HG03432 (cell line): Measurements from ENCODE around the gene GDF11.
A peak's percentile ranks its signal among the peaks of the same experiment; 100 is the strongest.

Experiments used
- ATAC-seq: cut with Tn5 transposase; IDR thresholded peaks from one replicate; pipeline ENCODE4 v1.9.1; 2021; ENCODE audit warnings: mild to moderate bottlenecking, moderate library complexity; ENCODE audit not compliant: unreplicated experiment

GDF11 gene

DNA sequence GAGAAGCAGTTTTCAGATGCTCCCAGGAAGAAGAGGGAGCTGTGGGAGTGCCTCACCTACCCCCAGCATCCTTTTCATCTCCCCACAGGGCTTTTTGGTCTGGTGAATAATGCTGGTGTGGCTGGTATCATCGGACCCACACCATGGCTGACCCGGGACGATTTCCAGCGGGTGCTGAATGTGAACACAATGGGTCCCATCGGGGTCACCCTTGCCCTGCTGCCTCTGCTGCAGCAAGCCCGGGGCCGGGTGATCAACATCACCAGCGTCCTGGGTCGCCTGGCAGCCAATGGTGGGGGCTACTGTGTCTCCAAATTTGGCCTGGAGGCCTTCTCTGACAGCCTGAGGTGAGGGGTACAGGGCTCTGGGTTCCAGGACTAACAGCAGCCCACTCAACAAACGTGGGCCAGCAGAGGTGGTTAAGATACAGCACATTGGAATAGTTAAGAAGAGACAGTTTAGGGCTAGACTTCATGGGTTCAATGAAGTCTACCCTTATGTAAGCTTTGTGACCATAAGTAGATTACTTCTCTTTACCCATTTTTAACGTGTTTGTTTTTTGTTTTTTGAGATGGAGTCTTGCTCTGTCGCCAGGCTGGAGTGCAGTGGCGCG lies 21.2 kb upstream of the GDF11 start:
- ATAC-seq: no peak

DNA sequence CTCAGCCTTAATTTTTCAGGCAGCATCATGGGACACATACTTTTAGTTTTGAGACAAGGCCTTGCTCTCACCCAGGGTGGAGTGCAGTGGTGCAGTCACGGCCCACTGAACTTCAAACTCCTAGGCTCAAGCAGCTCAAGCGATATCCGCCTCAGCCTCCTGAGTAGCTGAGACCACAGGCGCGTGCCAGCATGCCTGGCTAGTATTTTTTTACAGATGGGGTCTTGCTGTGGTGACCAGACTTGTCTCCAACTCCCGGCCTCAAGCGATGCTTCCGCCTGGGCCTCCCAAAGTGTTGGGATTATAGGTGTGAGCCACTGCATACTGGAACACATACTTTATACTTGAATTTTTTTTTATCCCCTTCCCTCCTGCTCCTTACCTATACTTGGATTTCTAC lies 20.0 kb upstream of the GDF11 start:
- no peak for ATAC-seq

DNA sequence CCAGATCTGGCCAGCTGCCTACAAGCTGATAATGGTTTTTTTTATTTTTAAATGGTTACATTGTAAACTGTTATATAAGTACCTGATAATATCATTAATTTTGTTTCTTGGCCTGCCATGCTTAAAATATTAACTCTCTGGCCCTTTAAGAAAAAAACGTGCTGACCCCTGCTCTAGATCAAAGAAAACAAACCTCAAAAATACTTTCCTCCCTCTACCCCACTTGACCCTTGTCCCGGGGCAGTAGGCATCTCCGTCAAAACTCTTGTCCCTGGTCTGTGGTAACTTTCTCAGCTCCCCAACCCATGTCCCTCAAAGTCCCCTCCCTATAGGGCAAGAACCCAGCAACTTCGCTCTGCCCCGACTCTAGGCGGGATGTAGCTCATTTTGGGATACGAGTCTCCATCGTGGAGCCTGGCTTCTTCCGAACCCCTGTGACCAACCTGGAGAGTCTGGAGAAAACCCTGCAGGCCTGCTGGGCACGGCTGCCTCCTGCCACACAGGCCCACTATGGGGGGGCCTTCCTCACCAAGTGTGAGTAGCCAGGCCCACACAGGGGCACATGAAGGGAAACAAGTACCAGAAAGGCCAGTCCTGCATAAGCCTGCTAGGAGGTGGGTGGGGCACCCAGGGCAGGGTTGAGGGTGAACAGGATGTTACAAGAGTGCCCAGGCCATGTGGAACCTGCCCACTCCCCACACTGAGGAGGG lies 19.3 kb upstream of the GDF11 start:
- ATAC-seq: no peak

GRCh38 chr12:55724226-55724939 lies 18.5 kb upstream of the GDF11 start:
- ATAC-seq: no peak

DNA sequence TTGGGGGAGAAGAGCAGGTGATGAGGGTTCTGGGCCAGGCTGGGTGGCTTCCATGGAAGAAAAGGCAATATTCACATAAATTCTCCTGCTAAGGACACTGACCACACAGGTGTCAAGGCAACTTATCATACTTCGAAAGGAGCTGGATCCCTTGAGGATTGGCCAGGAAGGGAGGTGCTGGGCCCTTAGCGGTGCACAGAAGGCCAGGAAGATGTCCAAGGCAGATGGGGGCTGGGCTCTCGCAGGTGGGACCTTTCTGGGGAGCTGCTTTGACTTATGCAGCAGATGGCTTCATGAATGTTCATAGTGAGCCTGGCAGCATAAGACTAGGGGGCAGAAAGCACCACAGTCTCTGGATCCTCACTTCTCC lies 18.0 kb upstream of the GDF11 start:
- no peak for ATAC-seq

GRCh38 chr12:55725556-55725955 lies 17.4 kb upstream of the GDF11 start:
- ATAC-seq: no peak

DNA sequence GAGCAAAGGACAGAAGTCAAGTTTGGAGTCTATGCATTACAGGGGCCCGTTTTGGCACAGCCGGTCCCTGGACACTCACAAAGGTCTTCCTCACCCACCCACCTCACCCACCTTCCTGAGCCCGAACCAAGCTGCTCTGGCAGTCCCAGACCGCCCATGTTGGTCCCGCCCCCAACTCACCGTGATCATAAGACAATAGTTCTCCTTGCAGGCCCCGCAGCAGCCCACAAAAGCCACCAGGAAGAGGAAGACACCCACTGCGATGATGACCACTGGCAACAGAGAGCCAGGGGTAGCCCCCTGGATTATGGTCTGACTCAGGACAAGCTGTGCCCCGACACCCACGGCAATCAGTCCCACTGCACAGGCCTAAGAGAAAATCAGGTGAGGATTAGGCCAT lies 16.0 kb upstream of the GDF11 start:
- ATAC-seq: no peak

- ATAC-seq: no peak
Observed at GRCh38 chr12:55727643-55728185, 15.2 kb upstream of the GDF11 start.

DNA sequence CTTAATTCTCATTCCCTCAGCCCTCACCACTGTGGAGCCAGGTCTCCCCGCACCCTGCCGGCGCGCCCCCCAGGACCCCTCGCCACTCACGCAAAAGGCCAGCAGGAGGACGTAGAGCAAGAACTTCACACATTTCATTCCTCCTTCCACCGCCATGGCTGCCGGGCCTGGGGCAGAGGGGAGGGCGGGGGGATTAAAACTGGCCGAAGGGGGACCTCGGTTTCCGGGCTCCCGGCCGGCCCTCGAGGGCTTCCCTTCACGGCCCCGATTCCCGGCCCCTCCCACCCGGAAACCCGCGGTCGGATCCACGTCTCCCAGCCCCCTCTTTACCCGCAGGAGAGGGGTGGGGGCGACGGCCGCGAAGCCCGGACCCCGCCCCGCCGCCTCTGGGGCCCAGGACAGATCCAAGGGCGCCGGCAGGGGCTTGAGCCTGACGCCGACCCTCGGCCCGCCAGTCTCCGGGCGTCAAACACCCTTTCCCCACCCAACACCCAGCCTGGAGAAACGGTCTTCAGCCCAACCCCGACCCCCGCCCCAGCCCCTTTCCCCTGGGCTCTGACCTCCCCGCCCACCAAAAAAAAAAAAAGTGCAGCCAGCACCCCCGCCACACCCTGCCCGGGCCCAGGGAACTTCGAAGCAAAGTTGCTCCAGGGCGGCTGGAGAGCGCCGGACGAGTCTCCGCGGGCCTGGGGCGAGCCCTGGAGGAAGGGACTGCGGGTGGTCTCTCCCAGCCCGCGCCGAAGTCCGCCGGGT lies 14.6 kb upstream of the GDF11 start:
- ATAC-seq: peak; percentile 21

DNA sequence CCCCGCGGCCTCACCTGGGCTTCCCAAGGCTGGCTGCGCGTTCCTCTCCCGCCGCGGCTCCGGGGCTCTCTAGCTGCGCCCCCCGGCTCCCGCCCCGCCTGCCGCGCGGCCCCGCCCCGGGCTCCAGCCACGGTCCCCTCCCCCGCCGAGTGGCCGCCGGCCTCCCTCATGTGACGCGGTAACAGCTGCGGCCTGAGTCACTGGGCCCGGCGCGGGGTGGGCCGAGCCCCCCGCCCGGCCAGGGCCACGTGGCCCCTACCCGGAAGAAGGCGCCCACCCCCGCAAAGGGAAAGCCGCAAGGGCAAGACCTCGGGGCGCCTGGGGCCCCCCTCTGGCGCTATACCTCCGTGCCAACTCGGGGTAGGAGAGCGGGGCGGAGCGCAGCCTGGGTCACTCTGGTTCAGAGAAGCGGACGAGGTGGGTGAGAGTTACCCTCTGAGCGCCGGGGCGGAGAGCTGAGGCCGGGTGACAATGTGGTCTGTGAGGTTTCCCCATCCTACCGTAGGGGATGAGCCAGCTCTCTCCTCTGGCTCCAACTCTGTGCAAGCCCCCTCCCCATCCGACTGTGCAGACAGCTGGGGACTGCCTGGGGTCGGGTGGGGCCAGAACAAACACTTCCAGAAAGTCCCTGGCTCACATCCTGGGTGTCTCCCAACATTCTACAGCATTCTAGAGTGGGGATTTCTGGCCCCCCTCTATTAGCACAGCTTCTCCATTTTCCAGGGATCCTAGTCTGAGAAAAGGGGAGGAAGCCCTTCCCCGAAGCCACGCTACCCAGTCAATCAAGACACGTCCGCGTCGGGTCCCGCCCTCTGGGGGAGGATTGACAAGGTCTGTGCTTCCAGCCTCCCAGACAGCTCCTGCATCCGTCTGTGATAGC lies 13.7 kb upstream of the GDF11 start, which contains the start of gene CD63:
CD63 (minus strand) TSS at position 71 of the 880 bp plus-strand sequence. CDS start 668 bp downstream, outside the sequence.
- ATAC-seq: peak; percentile 73

DNA sequence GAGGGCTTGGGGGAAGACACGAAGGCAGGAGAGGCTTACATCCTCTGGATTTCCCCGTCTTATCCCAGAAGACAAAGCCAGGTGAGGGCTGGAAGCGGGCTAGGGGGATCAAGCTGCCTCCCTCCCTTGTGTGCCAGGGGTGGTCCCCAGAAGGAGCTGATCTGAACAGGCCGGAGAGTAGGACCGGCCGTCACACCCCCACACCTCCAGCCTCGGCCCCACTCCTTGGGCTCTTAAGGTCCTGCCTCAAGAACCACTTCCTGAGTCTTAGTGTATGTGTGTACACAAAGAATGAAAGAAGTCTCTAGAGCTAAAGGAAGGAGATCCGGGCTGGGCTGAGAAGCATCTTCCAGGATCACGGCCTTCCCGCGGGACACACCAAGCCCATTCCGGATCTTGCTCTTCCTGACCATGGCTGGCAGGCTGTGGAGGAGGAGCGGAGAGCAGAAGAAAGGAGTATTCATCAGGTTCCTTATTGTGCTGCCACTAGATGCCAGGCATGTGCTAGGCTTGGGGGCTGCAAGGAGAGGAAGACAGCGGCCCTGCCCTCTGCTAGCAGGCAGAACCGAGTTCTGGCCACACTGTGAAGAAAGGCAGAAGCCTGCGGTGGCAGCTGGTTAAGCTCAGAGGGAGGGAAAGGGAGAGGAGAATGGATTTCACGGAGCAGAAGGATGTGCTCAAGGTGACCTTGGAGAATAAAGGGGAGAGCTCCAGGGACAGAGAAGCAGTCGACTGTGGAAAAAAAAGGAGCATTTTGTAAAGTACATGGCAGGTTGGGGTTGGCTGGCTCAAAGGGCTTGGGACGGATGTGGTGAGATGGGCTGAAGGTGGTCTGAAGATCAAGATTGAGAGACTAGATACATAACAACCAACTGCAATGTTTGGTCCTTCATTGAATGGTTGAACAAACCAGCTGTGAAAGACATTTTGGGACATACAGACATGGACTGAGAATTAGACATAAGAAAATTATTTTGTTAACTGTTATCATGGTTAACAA lies 12.8 kb upstream of the GDF11 start:
- peak; percentile 39 for ATAC-seq

- no peak for ATAC-seq
Observed at GRCh38 chr12:55732288-55732687, 10.6 kb upstream of the GDF11 start.

- no peak for ATAC-seq
Observed at GRCh38 chr12:55733021-55733555, 9.8 kb upstream of the GDF11 start.

DNA sequence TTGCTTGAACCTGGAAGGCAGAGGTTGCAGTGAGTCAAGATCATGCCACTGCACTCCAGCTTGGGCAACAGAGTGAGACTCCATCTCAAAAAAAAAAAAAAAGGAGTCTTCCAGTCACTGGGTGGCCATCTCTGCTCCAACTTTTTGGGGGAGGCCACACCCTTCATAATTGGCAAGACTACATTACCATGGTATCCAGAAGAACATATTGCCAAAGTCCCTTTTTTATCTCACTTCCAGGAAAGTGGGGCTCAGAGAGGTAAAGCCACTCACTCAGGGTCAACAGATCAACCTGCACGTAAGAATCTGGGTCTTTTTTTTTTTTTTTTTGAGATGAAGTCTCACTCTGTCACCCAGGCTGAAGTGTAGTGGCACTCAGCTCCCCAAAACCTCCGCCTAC lies 9.1 kb upstream of the GDF11 start:
- no peak for ATAC-seq

GRCh38 chr12:55734595-55734994 lies 8.3 kb upstream of the GDF11 start:
- no peak for ATAC-seq

GRCh38 chr12:55736076-55736475 lies 6.8 kb upstream of the GDF11 start:
- no peak for ATAC-seq

GRCh38 chr12:55736780-55737580 lies 5.9 kb upstream of the GDF11 start:
- peak; percentile 35 for ATAC-seq
